MM.1S (cell line): ENCODE measurements around the gene RFC2.

Experiments used
- CTCF ChIP-seq: fragments of 300-600 bp; sonication (generic); IDR thresholded peaks from 2 replicates; pipeline ENCODE4 v1.5.1; 2016; ENCODE audit warnings: antibody characterized with exemption, low read length, mixed read lengths
- EZH2 ChIP-seq: fragments of 300-600 bp; sonication (generic); optimal IDR thresholded peaks from 2 replicates; pipeline ENCODE3; 2017; ENCODE audit warnings: low read depth, mild to moderate bottlenecking, antibody characterized with exemption, low read length, mixed read lengths
- EZH2phosphoT487 ChIP-seq: fragments of 300-600 bp; sonication (generic); IDR thresholded peaks from 2 replicates; pipeline ENCODE4 v1.6.1; 2018; ENCODE audit warnings: antibody characterized with exemption, low read length

DNA sequence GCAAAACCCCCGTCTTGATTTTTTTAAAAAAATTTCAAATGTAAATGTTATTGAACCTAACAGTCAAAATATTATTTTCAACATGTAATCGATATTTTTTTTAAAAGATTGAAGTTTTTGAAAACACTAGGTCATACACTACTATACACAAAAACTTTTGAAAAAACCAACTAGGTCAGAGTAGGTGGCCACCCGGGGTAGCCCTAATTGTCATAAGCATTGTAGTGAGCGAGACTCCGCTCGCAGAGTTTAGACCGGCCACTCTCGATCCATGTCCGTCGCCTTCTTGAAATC, 417 bp downstream of the RFC2 start:
- TF ChIP-seq CTCF = no peak
- no peak for TF ChIP-seq EZH2
- no peak for TF ChIP-seq EZH2phosphoT487
